Anterior cingulate cortex (tissue), 58 donors: Measurements from ENCODE around the gene PDE2A.

Source experiments
- DNase-seq, 58 donors: peaks; one replicate each; lab custom pipeline; 2025; lab: John Stamatoyannopoulos, UW

Gene PDE2A

DNA sequence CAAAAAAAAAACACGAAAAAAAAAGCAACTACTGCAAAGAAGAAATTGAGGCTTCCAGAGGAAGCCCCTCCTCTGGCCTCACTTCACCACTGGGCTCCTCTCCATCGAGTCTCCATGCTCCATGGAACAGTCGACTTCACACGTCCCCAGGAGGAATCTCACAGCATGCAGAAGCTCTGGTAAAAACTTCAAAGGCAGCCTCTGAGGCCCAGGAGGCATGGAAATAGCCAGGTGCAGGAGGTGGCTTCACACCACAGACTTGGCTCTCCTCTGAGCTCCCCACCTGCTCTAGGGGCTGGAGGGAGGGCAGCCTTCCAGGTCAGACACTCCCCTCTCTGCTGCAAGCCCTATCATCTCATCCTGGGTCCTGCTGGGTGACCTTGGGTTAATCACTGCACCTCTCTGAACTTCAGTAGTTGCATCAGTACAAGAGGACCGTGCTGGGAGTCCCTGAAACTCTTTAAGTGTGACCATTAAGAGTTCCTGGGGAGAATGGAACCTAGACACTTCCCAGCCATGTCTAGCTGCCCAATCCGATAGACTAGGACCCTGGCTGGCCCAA, 8.2 kb downstream of the PDE2A start:
- DNase-seq, result no peak

DNA sequence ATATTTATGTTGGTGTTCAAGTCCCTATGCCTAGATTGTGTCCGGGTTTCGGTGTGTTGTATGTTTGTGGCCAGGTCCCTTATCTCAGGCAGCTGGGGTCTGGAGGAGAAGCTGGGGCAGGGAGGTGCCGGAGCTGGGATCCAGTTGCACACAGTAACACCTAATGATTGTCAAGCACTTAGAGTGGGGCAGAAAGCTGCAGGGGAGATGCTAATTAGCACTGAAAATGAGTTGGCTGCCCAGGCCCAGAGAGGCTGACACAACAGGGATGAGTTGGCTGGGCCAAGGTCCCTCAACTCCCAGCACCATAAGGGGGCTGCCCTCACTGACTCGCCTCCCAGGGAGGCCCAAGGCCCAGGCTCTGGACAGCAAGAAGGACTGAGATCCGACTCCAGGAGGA, 12.2 kb downstream of the PDE2A start:
- no peak for DNase-seq

DNA sequence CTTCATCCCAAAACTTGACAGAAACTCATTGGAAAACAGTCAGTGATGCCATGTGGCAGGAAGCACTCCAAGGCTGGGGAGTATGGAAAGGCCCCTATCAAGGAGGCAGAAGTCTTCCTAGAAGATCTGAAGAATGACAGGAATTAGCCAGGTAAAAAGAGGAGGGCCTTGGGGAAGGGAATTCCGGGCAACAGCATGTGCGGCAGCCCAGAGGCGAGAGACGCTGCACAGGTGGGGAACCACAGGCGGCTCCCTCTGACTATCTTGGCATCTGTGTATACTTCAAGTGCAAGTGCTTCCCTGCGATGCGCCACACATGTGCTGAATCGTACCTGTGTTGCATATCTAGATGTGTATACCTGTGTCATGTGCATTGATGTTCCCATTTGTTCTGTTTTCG, 12.7 kb downstream of the PDE2A start:
- DNase-seq, result no peak

DNA sequence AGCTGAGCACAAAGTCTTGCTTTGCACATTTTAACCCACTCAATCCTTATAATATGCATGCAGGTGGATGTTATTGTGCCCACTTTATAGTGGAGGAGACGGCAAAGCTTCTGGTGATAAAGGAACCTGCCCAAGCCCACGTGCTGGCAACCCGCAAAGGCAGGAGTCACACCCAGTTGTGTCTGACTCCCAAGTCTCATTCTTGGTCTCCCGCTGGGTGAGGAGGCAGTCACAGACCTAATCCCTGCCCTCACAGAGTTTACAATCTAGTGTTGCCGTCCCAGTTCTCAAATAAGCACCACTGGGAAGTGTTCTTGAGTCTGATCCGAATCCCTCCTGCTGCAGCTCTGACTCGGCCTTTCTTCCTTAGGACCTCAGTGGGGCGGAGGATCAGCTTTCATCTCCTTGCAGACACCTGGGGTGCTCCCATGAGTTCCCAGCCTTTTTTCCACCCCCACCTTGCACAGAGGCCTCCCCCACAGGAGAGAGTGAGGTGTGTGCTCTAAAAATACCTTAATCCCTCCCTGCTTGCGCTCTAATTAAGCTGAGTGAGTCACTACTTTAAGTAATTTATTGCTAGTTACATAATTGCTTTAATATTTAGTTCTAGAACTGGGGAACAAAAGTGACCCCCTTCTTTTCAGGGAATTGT, 15.1 kb downstream of the PDE2A start:
- DNase-seq, result peak in 1 of 58 donors; percentile 52

DNA sequence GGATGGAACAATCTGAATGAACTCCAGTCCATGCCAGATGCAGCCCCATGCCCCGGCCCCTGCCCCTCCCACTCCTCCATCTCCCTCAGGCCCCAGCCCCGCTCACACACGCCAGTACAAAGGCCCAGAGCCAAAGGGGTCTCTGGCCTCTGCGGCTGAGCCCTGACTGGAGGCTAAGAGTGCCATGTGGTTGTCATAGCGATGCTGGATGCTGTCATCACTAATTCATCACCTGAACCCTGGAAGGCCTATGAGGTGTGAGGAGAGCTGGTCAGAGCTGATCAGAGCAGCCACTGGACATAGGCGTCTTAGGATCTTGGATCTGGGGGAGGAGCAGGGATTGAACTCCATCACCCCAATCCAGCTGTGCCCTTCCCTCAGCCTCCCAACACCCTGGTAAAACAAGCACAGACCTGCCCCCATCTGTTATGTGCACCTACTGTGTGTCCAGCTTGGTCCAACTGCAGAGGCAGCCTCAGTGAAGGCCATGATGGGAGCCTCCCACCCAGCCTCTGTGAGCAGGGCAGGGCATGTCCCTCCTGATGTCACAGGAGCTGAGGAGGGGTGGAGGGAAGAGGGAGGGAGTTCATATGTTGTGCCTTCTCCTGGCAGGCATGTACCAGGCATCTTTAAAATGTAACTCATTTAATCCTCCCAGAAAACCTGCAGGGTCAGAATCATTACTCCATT, 16.7 kb downstream of the PDE2A start:
- DNase-seq, result no peak

DNA sequence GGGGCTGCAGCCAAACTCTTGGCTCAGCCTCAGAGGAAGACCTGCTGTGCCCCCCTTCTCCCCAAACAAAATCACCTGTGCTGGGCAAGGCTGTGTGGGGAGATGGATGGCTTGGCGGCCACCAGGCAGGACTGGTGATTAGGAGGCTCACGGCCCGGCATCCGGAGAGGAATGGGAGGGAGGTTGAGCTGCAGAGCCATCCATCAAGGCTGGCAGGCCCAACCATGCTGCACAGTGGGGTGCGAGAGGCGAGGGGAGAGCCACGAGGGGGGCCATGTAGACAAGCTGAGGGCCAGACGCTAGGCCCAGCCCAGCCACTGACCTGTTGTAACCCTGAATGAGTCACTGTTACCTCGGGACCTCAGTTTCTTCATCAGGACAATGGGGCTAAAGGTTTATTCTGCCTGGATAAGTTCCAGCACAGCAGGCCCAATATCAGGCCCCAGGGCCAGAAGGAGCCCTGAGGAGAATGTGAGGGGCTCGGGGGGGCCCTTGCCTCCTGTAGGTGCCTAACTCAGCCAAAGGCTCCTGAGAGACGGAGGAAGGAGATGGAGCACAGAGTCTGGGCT, 18.2 kb downstream of the PDE2A start:
- DNase-seq, result no peak

DNA sequence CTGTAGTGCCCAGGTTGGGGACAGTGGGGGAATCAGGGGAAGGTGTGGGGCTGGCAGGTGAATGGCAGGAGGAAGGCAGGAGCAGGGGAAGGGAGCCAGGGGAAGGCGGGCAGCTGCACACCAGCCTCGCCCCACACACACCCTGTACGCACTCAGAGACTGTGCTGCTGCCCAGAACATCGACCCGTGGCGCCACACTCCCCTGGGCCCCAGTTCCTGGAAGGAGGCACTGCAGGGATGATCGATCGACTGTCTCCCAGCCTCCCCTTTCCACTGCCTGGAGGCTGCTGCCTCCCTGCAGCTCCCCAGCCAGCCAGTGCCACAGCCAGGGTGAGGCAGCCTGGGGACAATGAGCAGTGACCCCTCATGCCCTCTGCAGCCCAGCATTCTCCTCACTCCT, 19.2 kb downstream of the PDE2A start:
- DNase-seq, result no peak

DNA sequence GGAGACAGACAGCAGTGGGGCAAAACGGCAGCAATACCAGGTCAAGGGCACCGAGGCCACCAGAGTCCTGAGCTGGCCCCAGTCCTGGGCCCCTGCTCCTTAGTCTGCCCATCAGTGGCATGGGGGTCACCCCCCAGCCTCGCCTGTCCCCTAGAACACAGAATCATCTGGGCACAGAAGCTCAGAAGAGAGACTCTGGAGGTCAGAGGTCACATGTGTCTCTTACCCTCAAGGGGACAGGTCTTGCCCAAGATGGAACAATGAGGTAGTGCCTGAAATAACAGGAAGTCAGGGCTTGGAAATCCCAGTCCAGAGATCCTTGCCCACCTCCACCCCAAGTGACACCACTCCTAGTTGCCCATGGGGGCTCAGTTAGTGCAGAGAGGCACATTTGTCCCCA, 20.6 kb downstream of the PDE2A start:
- no peak for DNase-seq

DNA sequence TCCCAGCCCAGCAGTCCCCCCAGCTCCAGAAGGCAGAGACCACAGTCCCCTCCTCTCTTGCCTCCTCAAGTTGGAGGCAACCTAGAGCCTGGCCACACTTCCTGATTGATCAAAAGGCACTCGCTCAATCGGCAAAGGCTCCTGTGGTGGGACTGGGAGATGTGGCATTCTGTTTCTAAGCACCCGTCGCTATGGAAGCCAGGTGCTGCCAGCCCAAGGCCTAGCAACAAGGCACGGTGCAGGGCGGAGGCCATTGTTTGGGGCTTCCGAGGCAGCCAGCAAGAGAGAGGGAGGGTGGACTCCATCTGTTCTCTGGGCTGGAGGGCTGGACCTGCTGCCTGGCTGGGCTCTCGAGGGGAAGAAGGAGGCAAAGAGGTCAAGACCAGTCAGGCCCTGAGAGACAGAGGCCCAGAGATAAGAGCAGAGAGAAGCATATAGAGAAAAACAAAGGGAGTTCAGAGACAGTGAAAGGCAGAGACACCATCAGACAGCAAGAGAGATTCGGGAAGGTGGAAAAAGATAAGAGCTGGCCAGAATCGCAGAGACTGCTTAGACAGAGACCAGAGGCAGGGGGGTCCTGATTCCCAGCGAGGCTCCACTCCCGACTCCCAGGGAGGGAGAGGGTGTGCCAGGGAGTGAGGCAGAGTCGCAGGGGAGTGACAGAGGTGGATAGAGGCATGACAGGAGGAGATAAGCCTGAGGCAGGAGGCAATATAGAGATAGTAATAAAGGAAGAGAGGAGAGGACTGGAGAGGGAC, 21.2 kb downstream of the PDE2A start:
- no peak for DNase-seq

DNA sequence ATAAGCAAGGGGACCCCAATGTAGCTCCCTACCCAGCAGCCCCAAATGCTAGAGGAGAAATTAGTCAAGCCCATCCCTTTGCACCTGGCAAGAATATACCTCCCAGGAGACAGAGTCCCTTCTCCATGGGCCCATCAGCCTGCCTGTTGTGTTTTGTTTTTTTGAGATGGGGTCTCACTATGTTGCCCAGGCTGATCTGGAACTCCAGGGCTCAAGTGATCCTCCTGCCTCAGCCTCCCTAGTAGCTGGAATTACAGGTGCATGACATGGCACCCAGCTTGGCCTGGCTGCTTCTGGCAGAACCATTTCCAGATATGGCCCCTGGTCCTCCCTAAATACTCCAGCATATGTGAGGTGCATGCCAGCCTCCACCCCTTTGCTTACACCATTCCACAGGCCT, 22.1 kb downstream of the PDE2A start:
- DNase-seq, result no peak

DNA sequence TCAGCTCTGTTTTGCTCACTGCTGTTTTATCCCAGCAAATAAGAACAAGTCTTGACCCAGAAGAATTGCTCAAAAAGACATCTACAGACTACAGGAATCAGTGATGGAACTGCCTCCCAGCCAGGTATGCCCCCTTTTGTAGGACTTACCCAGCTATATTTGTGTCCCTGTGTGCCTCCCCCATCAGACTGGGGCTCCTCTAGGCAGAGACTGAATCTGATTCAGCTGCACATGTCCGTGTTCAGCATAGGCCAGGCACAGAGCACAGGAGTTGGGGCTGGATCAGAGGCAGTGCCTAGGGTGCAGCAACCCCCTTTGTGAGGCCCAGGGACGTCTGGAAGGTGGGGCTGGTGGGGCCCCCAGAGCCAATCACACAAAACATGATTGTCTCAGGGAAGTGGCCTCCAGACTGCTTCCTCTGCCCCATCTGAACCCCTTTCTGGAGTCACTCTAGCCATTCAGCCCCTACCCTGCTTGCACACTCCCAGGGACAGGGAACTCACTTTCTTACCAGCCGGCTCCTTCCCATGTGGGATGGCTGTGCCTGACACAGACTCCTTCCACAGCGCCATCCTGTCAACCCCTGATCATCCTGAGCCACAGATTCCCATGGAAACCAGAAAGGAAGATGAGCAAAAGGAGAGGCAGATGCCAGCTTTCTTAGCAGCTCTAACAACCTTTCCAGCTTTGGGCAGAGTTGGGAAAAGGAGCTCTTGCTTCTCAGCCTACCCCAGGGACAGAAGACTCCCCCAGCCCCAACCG, 24.8 kb downstream of the PDE2A start:
- DNase-seq, result peak in 7 of 58 donors; percentile 13 to 51 (median 25)

DNA sequence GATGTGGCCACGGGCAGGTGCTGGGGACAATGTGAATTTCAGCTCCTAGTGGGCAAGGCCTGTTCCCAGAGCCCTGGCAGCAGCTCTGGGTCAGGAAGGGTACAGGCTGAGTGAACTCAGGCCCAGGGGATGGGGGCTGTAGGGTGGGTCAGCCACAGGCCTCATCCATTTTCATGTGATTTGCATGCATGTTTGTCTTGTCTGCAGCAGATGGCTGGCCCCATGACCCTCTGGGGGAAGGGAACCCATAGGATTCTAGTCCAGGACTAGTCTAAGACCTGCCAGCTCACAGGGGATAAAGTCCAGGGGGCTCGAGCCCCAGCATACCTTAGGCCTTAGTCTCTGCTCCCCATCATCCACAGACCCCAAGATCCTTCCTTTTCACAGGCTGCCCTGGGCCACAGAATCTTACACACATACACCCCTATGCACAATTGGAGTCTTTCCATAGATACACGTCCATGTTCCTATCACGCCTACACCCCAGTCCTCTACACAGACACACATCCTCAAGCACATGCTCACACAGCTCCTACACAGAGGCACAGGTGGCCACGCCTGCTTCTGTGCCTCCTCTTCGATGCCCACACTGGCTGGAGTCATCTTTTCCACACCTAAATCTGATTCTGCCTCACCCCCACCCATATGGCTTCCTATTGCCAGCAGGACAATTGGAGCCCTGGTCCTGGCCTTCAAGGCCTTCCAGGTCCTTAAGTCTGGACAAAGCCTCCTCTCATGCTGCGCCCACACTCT, 25.7 kb downstream of the PDE2A start:
- DNase-seq, result peak in 2 of 58 donors; percentile 19 to 27

DNA sequence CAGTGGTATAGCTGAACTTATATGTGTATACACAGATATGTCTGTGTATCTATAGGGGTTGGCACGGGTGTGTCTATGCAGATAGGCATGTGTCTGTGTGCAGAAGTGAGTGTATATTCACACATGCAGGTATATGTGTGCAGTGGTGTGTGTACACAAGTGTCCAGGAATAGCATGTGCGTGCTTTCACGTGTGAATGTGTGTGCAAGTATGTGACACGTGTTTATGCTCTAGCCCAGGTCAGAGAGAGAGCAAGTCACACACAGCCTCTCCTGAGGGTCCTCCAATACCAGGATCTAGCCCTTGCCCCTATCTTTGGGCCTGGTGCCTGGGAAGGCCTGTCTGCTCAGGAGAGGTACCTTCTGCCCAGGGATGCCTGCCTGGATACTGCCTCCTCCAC, 26.3 kb downstream of the PDE2A start:
- no peak for DNase-seq

DNA sequence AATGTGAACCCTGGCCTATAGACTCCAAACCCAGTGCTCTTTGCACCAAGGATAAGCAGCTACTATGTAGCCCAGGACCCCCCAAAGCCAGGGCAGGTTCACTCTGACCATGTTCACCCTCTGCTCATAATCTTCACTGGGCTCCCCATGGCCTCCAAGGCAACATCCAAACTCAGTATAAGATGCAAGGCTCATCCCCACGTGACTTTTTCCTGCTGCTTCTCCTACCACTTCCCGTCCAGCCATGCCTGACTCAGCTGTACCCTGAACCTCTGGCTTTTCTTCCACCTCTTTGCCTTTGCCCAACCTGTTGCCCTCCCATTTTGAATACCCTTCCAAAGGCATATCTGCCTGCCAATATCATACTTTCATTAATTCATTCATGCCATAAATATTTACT, 27.8 kb downstream of the PDE2A start:
- DNase-seq, result no peak

DNA sequence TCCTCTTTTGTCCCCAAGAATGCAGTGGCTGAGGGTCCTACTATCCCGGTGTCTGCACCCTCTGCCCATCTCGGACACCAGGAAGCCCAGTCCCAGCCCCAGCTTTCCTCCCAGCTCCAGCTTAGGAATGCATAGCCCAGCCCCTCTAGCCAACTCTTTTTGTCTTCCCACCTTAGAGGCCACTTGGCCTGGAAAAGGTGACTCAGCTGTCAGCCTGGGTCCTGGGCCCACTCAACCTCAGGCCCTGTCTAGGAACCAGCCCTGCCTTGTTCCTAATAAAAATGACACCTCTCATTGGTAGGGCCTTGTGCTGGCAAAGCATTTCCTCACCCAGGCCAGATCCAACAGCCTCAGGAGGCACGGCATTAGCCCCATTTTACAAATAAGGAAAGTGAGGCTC, 28.2 kb downstream of the PDE2A start:
- DNase-seq, result no peak

DNA sequence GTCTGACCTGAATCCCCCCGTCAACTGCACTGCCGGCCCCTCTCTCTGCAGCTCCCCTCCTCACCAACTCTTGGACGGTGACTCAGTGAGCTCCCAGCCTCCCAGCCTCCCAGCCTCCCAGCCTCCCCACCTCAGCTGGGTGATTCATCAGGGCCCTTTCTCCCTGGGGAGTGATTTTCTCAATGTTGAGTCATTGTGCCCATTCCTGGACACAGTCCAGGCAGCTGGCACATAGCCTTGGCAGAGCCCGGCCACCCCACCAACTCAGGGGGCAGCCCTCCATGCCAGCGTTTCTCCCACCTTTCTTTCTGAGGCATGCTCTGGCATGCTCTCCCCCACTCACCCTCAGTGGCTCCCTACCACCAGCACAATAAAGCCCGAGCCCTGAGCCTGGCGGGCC, 30.7 kb downstream of the PDE2A start:
- peak in 24 of 58 donors; percentile 24 to 80 (median 54) for DNase-seq

DNA sequence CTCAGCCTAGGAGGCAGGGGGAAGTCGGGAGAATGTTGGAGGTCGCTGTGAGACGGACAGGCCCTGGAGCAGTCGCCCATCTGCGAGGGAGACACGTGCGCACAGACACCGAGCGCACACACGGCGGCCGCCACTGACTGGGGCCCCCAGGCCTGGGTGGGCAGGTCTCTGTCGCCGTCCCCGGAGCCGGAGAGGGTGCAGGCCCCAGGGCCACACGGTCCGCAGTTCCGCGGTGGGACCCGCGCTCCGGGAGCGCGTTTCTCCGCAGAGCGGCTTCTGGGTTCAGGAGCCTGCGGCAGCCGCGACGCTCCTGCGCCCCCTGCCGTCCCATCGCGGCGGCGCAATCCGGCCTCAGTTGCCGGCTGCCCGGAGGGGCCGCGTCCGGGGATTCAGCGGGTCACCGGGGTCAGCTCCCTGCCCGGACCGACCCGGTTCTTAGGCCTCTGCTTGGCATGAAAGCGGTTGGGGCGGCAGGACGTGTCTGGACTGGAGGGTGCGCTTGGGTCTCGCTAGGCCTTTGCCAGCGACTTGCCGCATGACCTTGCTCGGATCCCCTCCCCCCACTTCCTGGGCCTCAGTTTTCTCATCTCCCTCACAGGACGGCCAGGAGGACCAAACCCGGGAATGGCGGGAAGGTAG, 31.2 kb downstream of the PDE2A start:
- DNase-seq, result peak in 45 of 58 donors; percentile 29 to 71 (median 52)

DNA sequence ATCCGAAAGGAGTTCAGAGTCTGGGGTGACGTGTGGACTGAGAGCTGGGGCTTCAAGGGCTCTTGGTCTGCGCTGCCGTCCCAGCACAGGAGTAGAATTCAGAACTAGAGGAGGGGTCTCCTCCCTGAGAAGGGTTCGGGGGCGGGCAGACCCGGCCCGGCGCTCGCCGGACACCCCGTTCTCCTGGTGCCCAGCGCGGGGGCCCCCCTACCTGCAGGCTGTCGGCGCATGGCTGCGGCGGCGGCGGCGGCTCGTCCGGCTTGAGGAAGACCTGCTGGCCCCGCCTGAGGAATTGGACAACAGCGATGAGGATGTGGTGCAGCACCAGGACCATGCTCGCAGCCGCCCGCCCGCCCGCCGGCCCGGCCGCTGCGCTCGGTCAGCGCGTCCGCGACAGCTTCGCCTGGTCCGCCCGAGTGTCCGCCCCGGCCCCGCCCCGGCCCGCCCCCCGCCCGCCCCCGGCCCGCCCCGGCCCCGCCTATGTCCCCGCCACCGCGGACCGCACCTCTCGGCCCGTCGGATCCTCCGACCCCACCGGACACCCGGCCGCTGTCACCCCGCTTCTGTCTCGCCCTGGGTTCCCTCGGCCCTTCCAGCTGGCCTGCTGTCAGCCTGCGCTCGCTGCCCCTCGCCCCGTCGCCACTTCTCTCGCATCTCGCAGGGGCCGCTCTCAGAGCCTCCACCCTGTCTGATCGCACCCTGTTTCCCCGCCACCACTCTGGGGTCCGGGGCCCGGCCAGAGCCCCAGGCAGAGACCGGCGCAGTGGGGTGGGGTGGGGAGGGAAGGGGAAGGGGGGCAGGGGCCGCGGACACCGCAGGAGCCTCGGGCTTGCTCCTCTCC, 32.0 kb downstream of the PDE2A start:
- peak in 26 of 58 donors; percentile 14 to 60 (median 40) for DNase-seq
